WTC11 (cell line): ENCODE results near the gene UFSP2. TPM values are rescaled to one million over a fixed set of nuclear protein-coding genes. Genes with fewer than 3 reads are reported as not detected.

Experiments
- ATAC-seq: fragments of 200-7000 bp; cut with Tn5 transposase; 2 replicates; pipeline ENCODE4 v1.10.0; 2021; ENCODE audit warnings: mild to moderate bottlenecking, moderate library complexity
- CTCF ChIA-PET: fragments of 300-600 bp; sonication (Branson Sonifier 250); formaldehyde crosslinking; loops from one replicate; lab custom pipeline; 2021; ENCODE audit warnings: antibody characterized with exemption; lab: Charles Lee
- POLR2A ChIA-PET: fragments of 350-600 bp; sonication (Branson Sonifier 250); formaldehyde crosslinking; loops from one replicate; lab custom pipeline; 2021; ENCODE audit warnings: antibody characterized with exemption; lab: Charles Lee
- DNase-seq: peaks from one replicate; pipeline ENCODE4 v3.0.0; 2021; ENCODE audit warnings: low spot score
- H3K27ac Mint-ChIP-seq: 2 replicates; pipeline ENCODE4 v1.8.0; 2021; ENCODE audit warnings: mixed read lengths
- H3K27me3 Mint-ChIP-seq: 2 replicates; pipeline ENCODE4 v1.8.0; 2021; ENCODE audit warnings: low read depth, mild to moderate bottlenecking, moderate library complexity, mixed read lengths
- H3K36me3 Mint-ChIP-seq: 2 replicates; pipeline ENCODE4 v1.8.0; 2021; ENCODE audit warnings: mixed read lengths
- H3K4me1 Mint-ChIP-seq: 2 replicates; pipeline ENCODE4 v1.8.0; 2022; ENCODE audit warnings: mixed read lengths
- H3K4me3 Mint-ChIP-seq: 2 replicates; pipeline ENCODE4 v1.8.0; 2021; ENCODE audit warnings: mild to moderate bottlenecking, moderate library complexity, mixed read lengths
- H3K9me3 Mint-ChIP-seq: 2 replicates; pipeline ENCODE4 v1.8.0; 2021; ENCODE audit warnings: mixed read lengths
- ARID4B ChIP-seq: sonication (generic); formaldehyde crosslinking; IDR thresholded peaks from 2 replicates; pipeline ENCODE4 v1.8.0; 2023; ENCODE audit warnings: missing genetic modification reagents, mild to moderate bottlenecking, borderline replicate concordance
- ATF3 ChIP-seq: sonication (generic); formaldehyde crosslinking; conservative IDR thresholded peaks from 2 replicates; pipeline ENCODE4 v1.8.1; 2022; ENCODE audit warnings: mild to moderate bottlenecking, missing genetic modification reagents
- JUN ChIP-seq: sonication (generic); formaldehyde crosslinking; IDR thresholded peaks from 2 replicates; pipeline ENCODE4 v1.8.0; 2023; ENCODE audit warnings: mild to moderate bottlenecking, missing genetic modification reagents
- NFATC4 ChIP-seq: fragments of 250-450 bp; sonication (Bioruptor Pico); IDR thresholded peaks from 2 replicates; pipeline ENCODE4 v1.9.0; 2021; ENCODE audit warnings: mild to moderate bottlenecking
- NFE2L1 ChIP-seq: sonication (generic); formaldehyde crosslinking; IDR thresholded peaks from 2 replicates; pipeline ENCODE4 v1.8.1; 2023; ENCODE audit warnings: missing genetic modification reagents
- NR2C2 ChIP-seq: sonication (generic); formaldehyde crosslinking; IDR thresholded peaks from 2 replicates; pipeline ENCODE4 v1.8.0; 2022; ENCODE audit warnings: mild to moderate bottlenecking, missing genetic modification reagents
- SOX15 ChIP-seq: fragments of 250-450 bp; sonication (Bioruptor Pico); IDR thresholded peaks from 2 replicates; pipeline ENCODE4 v1.9.0; 2021; ENCODE audit warnings: mild to moderate bottlenecking
- ZBTB21 ChIP-seq: sonication (generic); formaldehyde crosslinking; IDR thresholded peaks from 2 replicates; pipeline ENCODE4 v1.8.1; 2023; ENCODE audit warnings: mild to moderate bottlenecking, missing genetic modification reagents, borderline replicate concordance
- ZNF138 ChIP-seq: sonication (generic); formaldehyde crosslinking; conservative IDR thresholded peaks from 2 replicates; pipeline ENCODE4 v1.8.1; 2022; ENCODE audit warnings: mild to moderate bottlenecking, moderate library complexity, missing genetic modification reagents
- ZNF263 ChIP-seq: sonication (generic); formaldehyde crosslinking; IDR thresholded peaks from 2 replicates; pipeline ENCODE4 v1.8.1; 2022; ENCODE audit warnings: low read depth, mild to moderate bottlenecking, moderate library complexity, missing genetic modification reagents
- total RNA-seq: library from RNA; stranded (reverse); gene quantifications from 3 replicates; pipeline ENCODE4 v1.2.3, GENCODE V29; 2021
- TF ChIP-seq, protein P1 (sequence below): fragments of 250-450 bp; sonication (Bioruptor Pico); IDR thresholded peaks from 2 replicates; pipeline ENCODE4 v1.9.0; 2021; ENCODE audit warnings: moderate library complexity, mild to moderate bottlenecking, inconsistent platforms, borderline replicate concordance
- TF ChIP-seq, protein P2 (sequence below): sonication (generic); formaldehyde crosslinking; IDR thresholded peaks from 2 replicates; pipeline ENCODE4 v1.8.0; 2022; ENCODE audit warnings: mild to moderate bottlenecking, missing genetic modification reagents
- TF ChIP-seq, protein P3 (sequence below): sonication (generic); formaldehyde crosslinking; IDR thresholded peaks from 2 replicates; pipeline ENCODE4 v1.8.1; 2023; ENCODE audit warnings: mild to moderate bottlenecking, moderate library complexity, missing genetic modification reagents
- TF ChIP-seq, protein P4 (sequence below): sonication (generic); formaldehyde crosslinking; IDR thresholded peaks from 2 replicates; pipeline ENCODE4 v1.8.1; 2022; ENCODE audit warnings: mild to moderate bottlenecking, missing genetic modification reagents, moderate library complexity, borderline replicate concordance

The UFSP2 gene
- total RNA-seq, 1 experiment from 2014 or later = 30.8 TPM

DNA sequence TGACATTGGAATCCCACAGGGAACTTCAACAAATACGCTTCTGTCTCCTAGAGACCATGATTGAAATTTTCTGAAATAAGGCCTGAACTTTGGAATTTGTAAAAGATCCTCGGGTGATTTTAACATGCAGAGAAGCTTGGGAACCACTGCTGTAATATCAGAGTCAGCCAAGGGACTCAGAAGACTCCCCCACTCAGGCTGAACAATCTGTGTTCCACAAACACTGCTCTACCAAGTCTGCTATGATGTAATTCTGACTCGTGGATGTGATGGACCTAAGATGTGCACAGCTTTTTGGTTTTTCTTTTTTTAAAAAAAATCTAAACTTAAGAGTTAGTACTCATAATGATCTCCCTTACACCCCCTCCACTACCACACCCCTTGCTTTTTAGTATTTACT is 56.0 kb downstream of the UFSP2 start:
- ATAC-seq = no peak
- peak overlapping the region; percentile 68; the same call in 1 of the 2 replicates for H3K27ac Mint-ChIP-seq
- ChIA-PET CTCF (no interaction called here), POLR2A (no interaction called here)
- DNase-seq = no peak
- TF ChIP-seq ZNF138 (CRISPR knock-in tag) = no peak
- no peak for TF ChIP-seq ATF3 (CRISPR knock-in tag)
- no peak for TF ChIP-seq NFE2L1 (CRISPR knock-in tag)
- TF ChIP-seq, protein P1, sequence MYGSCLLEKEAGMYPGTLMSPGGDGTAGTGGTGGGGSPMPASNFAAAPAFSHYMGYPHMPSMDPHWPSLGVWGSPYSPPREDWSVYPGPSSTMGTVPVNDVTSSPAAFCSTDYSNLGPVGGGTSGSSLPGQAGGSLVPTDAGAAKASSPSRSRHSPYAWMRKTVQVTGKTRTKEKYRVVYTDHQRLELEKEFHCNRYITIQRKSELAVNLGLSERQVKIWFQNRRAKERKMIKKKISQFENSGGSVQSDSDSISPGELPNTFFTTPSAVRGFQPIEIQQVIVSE (CRISPR knock-in tag) = no peak
- no peak for TF ChIP-seq ARID4B (CRISPR knock-in tag)
- TF ChIP-seq ZNF263 (CRISPR knock-in tag) = no peak
- no peak for TF ChIP-seq ZBTB21 (CRISPR knock-in tag)
- TF ChIP-seq, protein P2, sequence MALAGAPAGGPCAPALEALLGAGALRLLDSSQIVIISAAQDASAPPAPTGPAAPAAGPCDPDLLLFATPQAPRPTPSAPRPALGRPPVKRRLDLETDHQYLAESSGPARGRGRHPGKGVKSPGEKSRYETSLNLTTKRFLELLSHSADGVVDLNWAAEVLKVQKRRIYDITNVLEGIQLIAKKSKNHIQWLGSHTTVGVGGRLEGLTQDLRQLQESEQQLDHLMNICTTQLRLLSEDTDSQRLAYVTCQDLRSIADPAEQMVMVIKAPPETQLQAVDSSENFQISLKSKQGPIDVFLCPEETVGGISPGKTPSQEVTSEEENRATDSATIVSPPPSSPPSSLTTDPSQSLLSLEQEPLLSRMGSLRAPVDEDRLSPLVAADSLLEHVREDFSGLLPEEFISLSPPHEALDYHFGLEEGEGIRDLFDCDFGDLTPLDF = no peak
- no peak for TF ChIP-seq NR2C2 (CRISPR knock-in tag)
- no peak for TF ChIP-seq NFATC4 (CRISPR knock-in tag)
- no peaks in the 10 kb centered on the region for H3K9me3 Mint-ChIP-seq
- peaks cover 11% of the 10 kb centered on the region; the same call in 1 of the 2 replicates for H3K36me3 Mint-ChIP-seq
- H3K27me3 Mint-ChIP-seq = no peaks in the 10 kb centered on the region
- H3K4me3 Mint-ChIP-seq = no peak overlapping the region
- H3K4me1 Mint-ChIP-seq = peaks cover 11% of the 10 kb centered on the region

- H3K27ac Mint-ChIP-seq = no peak overlapping the region
- H3K4me3 Mint-ChIP-seq = no peak overlapping the region
- ATAC-seq = no peak
- peaks cover 16% of the 10 kb centered on the region for H3K4me1 Mint-ChIP-seq
- H3K27me3 Mint-ChIP-seq = no peaks in the 10 kb centered on the region
- TF ChIP-seq ZBTB21 (CRISPR knock-in tag) (no peak), NFATC4 (CRISPR knock-in tag) (no peak), SOX15 (CRISPR knock-in tag) (no peak), JUN (CRISPR knock-in tag) (no peak)
- TF ChIP-seq, protein P3, sequence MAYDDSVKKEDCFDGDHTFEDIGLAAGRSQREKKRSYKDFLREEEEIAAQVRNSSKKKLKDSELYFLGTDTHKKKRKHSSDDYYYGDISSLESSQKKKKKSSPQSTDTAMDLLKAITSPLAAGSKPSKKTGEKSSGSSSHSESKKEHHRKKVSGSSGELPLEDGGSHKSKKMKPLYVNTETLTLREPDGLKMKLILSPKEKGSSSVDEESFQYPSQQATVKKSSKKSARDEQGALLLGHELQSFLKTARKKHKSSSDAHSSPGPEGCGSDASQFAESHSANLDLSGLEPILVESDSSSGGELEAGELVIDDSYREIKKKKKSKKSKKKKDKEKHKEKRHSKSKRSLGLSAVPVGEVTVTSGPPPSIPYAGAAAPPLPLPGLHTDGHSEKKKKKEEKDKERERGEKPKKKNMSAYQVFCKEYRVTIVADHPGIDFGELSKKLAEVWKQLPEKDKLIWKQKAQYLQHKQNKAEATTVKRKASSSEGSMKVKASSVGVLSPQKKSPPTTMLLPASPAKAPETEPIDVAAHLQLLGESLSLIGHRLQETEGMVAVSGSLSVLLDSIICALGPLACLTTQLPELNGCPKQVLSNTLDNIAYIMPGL (CRISPR knock-in tag) = no peak
- TF ChIP-seq, protein P1 (CRISPR knock-in tag) = no peak
- TF ChIP-seq, protein P4, sequence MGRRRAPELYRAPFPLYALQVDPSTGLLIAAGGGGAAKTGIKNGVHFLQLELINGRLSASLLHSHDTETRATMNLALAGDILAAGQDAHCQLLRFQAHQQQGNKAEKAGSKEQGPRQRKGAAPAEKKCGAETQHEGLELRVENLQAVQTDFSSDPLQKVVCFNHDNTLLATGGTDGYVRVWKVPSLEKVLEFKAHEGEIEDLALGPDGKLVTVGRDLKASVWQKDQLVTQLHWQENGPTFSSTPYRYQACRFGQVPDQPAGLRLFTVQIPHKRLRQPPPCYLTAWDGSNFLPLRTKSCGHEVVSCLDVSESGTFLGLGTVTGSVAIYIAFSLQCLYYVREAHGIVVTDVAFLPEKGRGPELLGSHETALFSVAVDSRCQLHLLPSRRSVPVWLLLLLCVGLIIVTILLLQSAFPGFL (CRISPR knock-in tag) = no peak
- TF ChIP-seq, all 79 proteins: peak for 0
- Mint-ChIP-seq H3K36me3 (peaks cover 12% of the 10 kb centered on the region; the same call in 1 of the 2 replicates), H3K9me3 (no peaks in the 10 kb centered on the region)
- DNase-seq = no peak
- CTCF ChIA-PET = interaction anchor here (1.2 kb wide), 1 partner anchor 233 kb away, joined by 3 read pairs; no protein-coding TSS in a partner anchor
- POLR2A ChIA-PET = interaction anchor here (0.6 kb wide), 1 partner anchor 114 kb away, joined by 4 read pairs; no protein-coding TSS in a partner anchor
These were observed 60.9 kb downstream of the UFSP2 start for GRCh38 chr4:185364886-185365285.
